Panc1 (cell line): ENCODE data around the gene ZNF254. TPM values are rescaled to one million over a fixed set of nuclear protein-coding genes. Genes with fewer than 3 reads are reported as not detected.

Source experiments
- ATAC-seq: fragments of 200-7000 bp; cut with Tn5 transposase; 2 replicates; pipeline ENCODE4 v1.9.1; 2020; ENCODE audit warnings: mild to moderate bottlenecking, moderate library complexity
- BruUV-seq: library from RNA; stranded (reverse); fragments of 400-500 nt; replicated peaks from 2 replicates; lab custom pipeline; 2021; lab: Mats Ljungman, UMichigan
- CTCF ChIA-PET: fragments of 300-600 bp; sonication (Branson Sonifier 250); formaldehyde crosslinking; loops from one replicate; lab custom pipeline; 2022; ENCODE audit warnings: antibody characterized with exemption; lab: Charles Lee
- POLR2A ChIA-PET: fragments of 300-600 bp; sonication (Branson Sonifier 250); formaldehyde crosslinking; loops from one replicate; lab custom pipeline; 2022; ENCODE audit warnings: antibody characterized with exemption; lab: Charles Lee
- DNase-seq: peaks from one replicate; pipeline ENCODE4 v3.0.0-alpha.2; 2010; ENCODE audit warnings: low read depth, low spot score
- H3K27ac ChIP-seq: 2 replicates; pipeline ENCODE4 v1.5.1; 2011; ENCODE audit warnings: mild to moderate bottlenecking, low read length, inconsistent platforms
- H3K27me3 ChIP-seq: fragments of 200-500 bp; sonication (Bioruptor generic); 2 replicates; pipeline ENCODE4 v1.6.0; 2014; ENCODE audit warnings: low read length, inconsistent platforms; ENCODE audit not compliant: control insufficient read depth, insufficient read depth
- H3K36me3 ChIP-seq: fragments of 200-500 bp; sonication (Bioruptor generic); 2 replicates; pipeline ENCODE4 v1.5.1; 2014; ENCODE audit warnings: inconsistent platforms, mild to moderate bottlenecking, low read length, moderate library complexity; ENCODE audit not compliant: control insufficient read depth, insufficient read depth
- H3K4me1 ChIP-seq: 2 replicates; pipeline ENCODE4 v1.5.1; 2011; ENCODE audit warnings: inconsistent platforms, mild to moderate bottlenecking, low read length, moderate library complexity; ENCODE audit not compliant: control insufficient read depth, insufficient read depth
- H3K4me3 ChIP-seq, 2 experiments: 2 replicates each; pipeline ENCODE4 v1.5.1; 2011 to 2012; ENCODE audit warnings: low read depth in 2 of 2, low read length in 2 of 2, mild to moderate bottlenecking in 2 of 2, inconsistent platforms in 1 of 2, moderate library complexity in 1 of 2
- H3K9me3 ChIP-seq: fragments of 200-500 bp; sonication (Bioruptor generic); 2 replicates; pipeline ENCODE4 v1.5.1; 2014; ENCODE audit warnings: low read depth, mild to moderate bottlenecking, inconsistent platforms, low read length, moderate library complexity; ENCODE audit not compliant: control insufficient read depth, insufficient read depth
- CTCF ChIP-seq: fragments of 450-650 bp; IDR thresholded peaks from 2 replicates; pipeline ENCODE4 v1.5.1; 2017; ENCODE audit warnings: mild to moderate bottlenecking
- POLR2AphosphoS5 ChIP-seq: IDR thresholded peaks from 2 replicates; pipeline ENCODE4 v1.6.1; 2012; ENCODE audit warnings: mild to moderate bottlenecking, low read depth, low read length, moderate library complexity
- REST ChIP-seq, 2 experiments: IDR thresholded peaks; 2 replicates each; pipeline ENCODE4 v1.6.1; 2011 to 2012; ENCODE audit warnings: low read depth in 2 of 2, control low read depth in 1 of 2, low read length in 1 of 2, mild to moderate bottlenecking in 1 of 2, moderate library complexity in 1 of 2; ENCODE audit not compliant: insufficient read depth in 1 of 2
- SIN3A ChIP-seq: IDR thresholded peaks from 2 replicates; pipeline ENCODE4 v1.6.1; 2012; ENCODE audit warnings: low read depth, mild to moderate bottlenecking, low read length, moderate library complexity, borderline replicate concordance; ENCODE audit not compliant: insufficient read depth
- TCF7L2 ChIP-seq: IDR thresholded peaks from 2 replicates; pipeline ENCODE4 v1.6.1; 2011; ENCODE audit warnings: mild to moderate bottlenecking, low read depth, low read length, inconsistent platforms
- in situ Hi-C: cut with HindIII; loops from 2 replicates; pipeline ENCODE4 v1.10.0; 2016; ENCODE audit warnings: low sequenced_read_pairs, low pct_unique_long_range_greater_than_20kb
- intact Hi-C: fragments of 100-400 bp; cut with micrococcal nuclease; formaldehyde crosslinking; loops from one replicate; pipeline ENCODE4 v1.10.0; 2022; ENCODE audit not compliant: unreplicated experiment
- total RNA-seq: library from RNA; stranded (reverse); gene quantifications from one replicate; pipeline ENCODE4 v1.2.1, GENCODE V29; 2021; ENCODE audit not compliant: unreplicated experiment

The ZNF254 gene
- total RNA-seq, 1 experiment from 2014 or later: 12.1 TPM

- no peaks in the 10 kb centered on the region for H3K36me3 ChIP-seq
- no TSS peak for BruUV-seq
- H3K4me1 ChIP-seq: no peaks in the 10 kb centered on the region
- no peaks in the 10 kb centered on the region for H3K27me3 ChIP-seq
- H3K4me3 ChIP-seq: no peak overlapping the region
- no peak overlapping the region for H3K27ac ChIP-seq
- ATAC-seq (no peak), DNase-seq (no peak)
- in situ Hi-C loops: no loop called here
- ChIA-PET CTCF (no interaction called here), POLR2A (no interaction called here)
- no peak for TF ChIP-seq REST (IDR thresholded peaks at IDR 0.05; ENCODE audit: insufficient read depth in 1 of 2, low read depth in 2 of 2, low read length in 1 of 2)
- no peak for TF ChIP-seq TCF7L2
- TF ChIP-seq POLR2AphosphoS5: no peak
- TF ChIP-seq CTCF: no peak
- TF ChIP-seq SIN3A: no peak
- intact Hi-C loops: no loop called here
- H3K9me3 ChIP-seq: no peaks in the 10 kb centered on the region
These were observed 5.9 kb upstream of the ZNF254 start for GRCh38 chr19:24081056-24081455.

GRCh38 chr19:24098359-24098758, 11.4 kb downstream of the ZNF254 start:
- no peak for TF ChIP-seq REST (IDR thresholded peaks at IDR 0.05; ENCODE audit: insufficient read depth in 1 of 2, low read depth in 2 of 2, low read length in 1 of 2)
- no peak for TF ChIP-seq SIN3A
- TF ChIP-seq POLR2AphosphoS5: no peak
- TF ChIP-seq CTCF: no peak
- TF ChIP-seq TCF7L2: no peak
- CTCF ChIA-PET: interaction anchor here (0.7 kb wide), 1 partner anchor 308 kb away, joined by 3 read pairs; no protein-coding TSS in a partner anchor
- intact Hi-C loops (no loop called here), in situ Hi-C loops (no loop called here)
- Histone ChIP-seq H3K27ac (no peak overlapping the region), H3K9me3 (peaks cover 4% of the 10 kb centered on the region; the same call in 1 of the 2 replicates), H3K4me1 (no peaks in the 10 kb centered on the region), H3K27me3 (no peaks in the 10 kb centered on the region), H3K36me3 (no peaks in the 10 kb centered on the region; the same call in 1 of the 2 replicates), H3K4me3 (no peak overlapping the region)
- BruUV-seq: no TSS peak
- ATAC-seq (no peak), DNase-seq (no peak)
- POLR2A ChIA-PET: no interaction called here
